GM12875 (cell line): ENCODE data around the gene HRH2.
A peak's percentile ranks its signal among the peaks of the same experiment; 100 is the strongest.
"Not testable (repeated sequence)": the region's sequence is repeated elsewhere in the genome, so short reads cannot be mapped to it uniquely, and the experiment has no call there.

ENCODE experiments used
- H3K4me3 ChIP-seq: one replicate; pipeline ENCODE4 v1.5.1; 2011; ENCODE audit warnings: low read depth, low read length, control low read depth
- TF ChIP-seq, protein P1 (sequence below): IDR thresholded peaks from 2 replicates; pipeline ENCODE4 v1.5.1; 2011; ENCODE audit warnings: low read depth, mild to moderate bottlenecking, control low read depth, inconsistent platforms, low read length, moderate library complexity, borderline replicate concordance; ENCODE audit not compliant: insufficient read depth

HRH2 gene

DNA sequence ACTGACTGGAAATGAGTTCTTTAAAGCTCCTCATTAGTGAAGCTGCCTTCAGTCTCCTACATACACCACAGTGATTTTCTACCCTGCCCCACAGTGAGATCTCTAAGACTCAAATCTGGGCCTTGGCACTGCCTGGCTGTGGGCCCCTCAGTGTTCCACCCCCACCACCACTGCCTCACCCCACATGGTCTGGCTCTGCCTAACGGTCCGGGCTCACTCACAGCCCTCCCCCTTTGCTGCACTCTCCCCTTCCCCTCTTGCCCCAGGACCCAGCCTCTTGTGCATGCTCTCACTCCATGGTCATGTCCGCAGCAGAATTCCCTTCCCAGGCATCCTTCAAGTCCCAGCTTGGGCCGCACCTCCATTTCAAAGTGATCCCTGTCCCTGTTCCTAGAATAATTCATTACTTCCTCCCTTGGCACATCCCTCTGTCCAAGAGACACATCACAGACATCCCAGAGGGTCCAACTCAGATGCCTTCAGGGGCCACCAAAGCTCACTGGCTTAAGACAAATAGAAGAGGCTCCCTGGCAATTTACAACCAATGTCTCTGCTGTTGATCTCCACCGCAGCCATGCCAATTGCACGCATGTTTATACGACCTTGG lies 56.7 kb downstream of the HRH2 start:
- TF ChIP-seq, protein P1, sequence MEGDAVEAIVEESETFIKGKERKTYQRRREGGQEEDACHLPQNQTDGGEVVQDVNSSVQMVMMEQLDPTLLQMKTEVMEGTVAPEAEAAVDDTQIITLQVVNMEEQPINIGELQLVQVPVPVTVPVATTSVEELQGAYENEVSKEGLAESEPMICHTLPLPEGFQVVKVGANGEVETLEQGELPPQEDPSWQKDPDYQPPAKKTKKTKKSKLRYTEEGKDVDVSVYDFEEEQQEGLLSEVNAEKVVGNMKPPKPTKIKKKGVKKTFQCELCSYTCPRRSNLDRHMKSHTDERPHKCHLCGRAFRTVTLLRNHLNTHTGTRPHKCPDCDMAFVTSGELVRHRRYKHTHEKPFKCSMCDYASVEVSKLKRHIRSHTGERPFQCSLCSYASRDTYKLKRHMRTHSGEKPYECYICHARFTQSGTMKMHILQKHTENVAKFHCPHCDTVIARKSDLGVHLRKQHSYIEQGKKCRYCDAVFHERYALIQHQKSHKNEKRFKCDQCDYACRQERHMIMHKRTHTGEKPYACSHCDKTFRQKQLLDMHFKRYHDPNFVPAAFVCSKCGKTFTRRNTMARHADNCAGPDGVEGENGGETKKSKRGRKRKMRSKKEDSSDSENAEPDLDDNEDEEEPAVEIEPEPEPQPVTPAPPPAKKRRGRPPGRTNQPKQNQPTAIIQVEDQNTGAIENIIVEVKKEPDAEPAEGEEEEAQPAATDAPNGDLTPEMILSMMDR, result no peak

DNA sequence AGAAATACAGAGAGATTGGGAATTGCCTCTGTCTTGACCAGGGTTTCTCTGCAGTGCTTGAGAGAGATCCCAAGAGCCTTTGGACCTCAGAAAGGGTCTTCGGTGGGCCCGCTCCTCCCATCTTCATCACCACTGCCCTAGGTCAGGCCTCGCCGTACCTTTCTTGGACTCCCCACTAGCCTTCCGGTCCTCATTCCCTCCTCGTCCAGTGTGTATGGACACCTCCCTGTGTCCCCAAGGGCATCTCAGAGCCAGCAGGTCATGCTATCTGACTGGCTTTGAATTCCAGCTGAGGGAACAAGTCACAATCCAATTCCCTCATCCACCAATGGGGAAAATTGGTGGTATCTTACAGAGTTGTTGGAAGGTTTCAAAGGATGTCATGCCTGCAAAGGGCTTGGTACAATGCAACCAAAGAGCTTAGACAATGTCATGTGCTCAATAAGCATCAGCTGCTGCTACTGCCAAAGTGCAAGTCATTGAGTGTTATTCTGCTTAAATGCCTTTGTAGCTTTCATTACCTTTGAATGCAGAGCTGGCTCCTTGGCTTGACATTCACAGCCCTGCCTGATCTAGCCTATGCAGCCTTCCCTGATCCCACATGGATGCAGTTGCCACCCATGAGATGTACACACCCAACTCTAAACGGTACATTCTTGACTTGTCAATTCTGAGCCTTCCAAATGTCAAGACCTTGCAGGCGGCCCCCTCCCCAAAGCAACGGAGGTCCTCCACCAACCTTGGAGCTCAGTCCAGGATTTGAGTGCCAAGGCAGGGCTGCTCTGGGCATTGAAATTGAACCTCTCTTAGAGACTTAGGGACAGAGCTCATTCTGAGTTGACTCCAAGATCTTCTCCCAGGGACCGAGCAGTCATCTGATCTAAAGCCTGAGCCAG lies 58.0 kb downstream of the HRH2 start:
- TF ChIP-seq, protein P1, result no peak

More for the DNA sequence above, 56.7 kb downstream of the HRH2 start:
- no peak overlapping the region for H3K4me3 ChIP-seq

DNA sequence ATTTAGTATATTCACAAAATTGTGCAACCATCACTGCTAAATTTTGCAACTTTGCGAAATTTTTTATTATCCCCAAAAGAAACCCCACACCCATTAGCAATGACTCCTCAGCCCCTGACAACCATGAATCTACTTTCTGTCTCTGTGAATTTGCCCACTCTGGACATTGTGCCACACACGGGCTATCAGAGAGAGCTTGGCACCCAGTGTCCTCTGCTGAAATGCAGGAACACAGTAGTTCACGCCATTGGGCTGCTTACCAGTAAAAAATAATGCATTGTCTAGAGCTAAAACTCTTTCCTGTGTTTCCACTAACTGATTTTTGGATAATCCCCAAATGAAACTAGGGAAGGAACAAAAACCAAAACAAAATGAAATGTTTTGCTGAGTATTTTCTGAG lies 60.0 kb downstream of the HRH2 start:
- no peak overlapping the region for H3K4me3 ChIP-seq
- TF ChIP-seq, protein P1, result no peak

More for the DNA sequence above, 58.0 kb downstream of the HRH2 start:
- H3K4me3 ChIP-seq, result no peak overlapping the region

DNA sequence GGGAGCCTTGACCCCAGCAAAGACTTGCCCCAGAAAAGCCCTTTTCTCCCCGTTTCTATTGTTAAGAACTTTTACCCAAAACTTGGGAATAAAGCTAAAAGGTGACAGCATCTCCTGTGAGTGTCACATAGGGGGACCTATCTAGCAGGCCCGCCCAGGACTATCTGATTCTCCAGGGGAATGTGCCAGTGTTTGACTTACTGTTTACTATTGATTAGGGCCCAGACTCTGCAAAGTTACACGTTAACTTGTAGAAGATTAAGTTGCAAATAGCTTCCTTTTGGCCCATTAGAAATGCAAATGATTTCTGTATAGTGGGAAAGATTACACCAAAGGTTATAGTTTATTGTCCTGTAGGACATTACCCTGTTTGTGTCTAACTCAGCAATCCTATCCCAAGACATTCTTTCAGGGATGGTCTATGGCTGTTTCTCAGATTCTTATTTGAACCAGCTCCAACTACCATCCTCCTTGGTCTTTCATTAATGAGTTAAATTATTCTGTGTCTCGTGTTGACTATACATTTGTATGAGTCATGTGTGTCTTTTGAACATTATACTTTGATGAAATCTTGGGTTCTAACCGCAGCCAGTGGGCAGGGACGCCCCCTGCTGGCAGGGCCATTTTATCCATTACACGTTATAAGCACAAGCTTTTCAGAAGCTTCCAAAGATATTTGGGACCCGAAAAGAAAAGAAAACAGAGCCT lies 60.7 kb downstream of the HRH2 start:
- TF ChIP-seq, protein P1, result peak; percentile 32; the same call in 1 of the 2 replicates
- no peak overlapping the region for H3K4me3 ChIP-seq

DNA sequence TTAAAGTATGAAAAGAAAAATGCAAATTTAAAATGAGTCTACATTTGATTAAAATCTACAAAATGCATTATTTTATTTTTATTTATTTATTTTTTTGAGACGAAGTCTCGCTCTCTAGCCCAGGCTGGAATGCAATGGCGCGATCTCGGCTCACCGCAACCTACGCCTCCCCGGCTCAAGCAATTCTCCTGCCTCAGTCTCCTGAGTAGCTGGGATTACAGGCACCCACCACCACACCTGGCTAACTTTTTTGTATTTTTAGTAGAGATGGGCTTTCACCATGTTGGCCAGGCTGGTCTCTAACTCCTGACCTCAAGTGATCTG lies 61.2 kb downstream of the HRH2 start:
- not testable (repeated sequence) for H3K4me3 ChIP-seq

DNA sequence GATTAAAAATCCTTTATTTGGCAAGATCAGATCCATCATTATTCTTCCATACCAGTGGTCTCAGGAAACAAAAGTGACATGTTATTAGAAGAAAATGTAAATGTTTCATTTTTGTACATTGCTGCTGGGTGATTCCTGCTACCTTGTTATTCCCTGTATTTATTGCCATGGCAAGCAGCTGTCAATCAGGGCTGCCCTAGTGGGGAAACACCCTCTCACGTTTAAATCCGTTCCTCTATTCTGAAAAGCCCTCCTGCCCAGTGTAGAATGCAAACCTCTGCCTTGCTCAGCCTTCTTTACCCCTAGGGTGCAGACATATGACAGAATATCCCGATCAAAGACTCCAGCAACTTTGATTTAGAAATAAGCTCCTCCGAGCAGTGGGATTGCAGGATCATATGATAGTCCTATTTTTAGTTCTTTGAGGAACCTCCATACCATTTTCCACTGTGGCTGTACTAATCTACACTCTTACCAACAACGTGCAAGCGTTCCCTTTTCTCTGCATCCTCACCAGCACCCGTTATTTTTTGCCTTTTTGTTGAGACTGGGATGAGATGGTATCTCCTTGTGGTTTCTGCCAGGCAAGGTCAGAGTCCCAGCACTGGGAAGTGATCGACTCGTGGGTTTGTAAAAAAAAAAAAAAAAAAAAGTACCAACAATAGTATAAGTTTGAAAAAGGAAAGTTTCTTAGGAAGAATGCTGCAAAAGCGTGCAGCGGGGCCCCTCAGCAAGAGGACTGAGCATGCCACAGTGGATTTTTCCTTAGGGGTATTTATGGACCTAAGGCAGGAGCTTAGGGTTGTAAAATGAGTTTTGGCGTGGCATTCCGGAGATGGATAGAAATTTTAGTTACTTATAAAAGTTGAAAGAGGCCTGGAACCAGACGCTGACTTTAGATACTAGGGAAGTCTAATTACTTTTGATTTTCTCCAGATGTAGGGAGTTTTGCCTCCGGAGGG lies 66.7 kb downstream of the HRH2 start:
- TF ChIP-seq, protein P1, result no peak

DNA sequence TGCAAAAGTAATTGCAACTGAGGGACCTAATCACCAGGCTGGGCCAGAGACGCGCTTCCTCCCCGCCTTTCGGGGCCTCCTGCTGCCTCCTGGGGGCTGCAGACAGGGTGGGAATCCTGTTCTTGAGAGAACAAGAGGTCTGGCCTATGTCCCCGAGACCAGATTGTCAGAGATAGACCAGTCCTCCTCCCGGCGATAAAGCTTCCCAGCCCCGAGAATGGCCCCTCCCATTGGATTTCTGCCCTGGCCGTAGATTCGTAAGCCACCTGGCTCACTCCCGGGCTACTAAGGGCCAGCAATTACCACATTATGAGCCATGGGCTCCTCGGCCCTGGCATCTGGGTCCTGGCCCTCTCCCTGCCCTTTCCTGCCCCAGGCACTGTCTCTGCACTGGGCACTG lies 70.4 kb downstream of the HRH2 start:
- no peak overlapping the region for H3K4me3 ChIP-seq

More for the DNA sequence above, 66.7 kb downstream of the HRH2 start:
- no peak overlapping the region for H3K4me3 ChIP-seq

More for the DNA sequence above, 70.4 kb downstream of the HRH2 start:
- TF ChIP-seq, protein P1, result no peak
